NCI-H128 (cell line): ENCODE measurements around the gene HOXA9.

Experiments
- DNase-seq: peaks from one replicate; lab custom pipeline; 2025; ENCODE audit not compliant: unreplicated experiment; lab: John Stamatoyannopoulos, UW

Gene HOXA9

GRCh38 chr7:27201580-27202017, 36.3 kb upstream of the HOXA9 start:
- no peak for DNase-seq

GRCh38 chr7:27200761-27201579, 35.6 kb upstream of the HOXA9 start:
- no peak for DNase-seq

GRCh38 chr7:27199849-27200760, 34.8 kb upstream of the HOXA9 start, which contains the start of gene HOXA13:
TSS of gene HOXA13 (minus strand) at chr7:27200091. CDS start at chr7:27200077, 14 bp downstream.
- peak; percentile 65 for DNase-seq

- no peak for DNase-seq
These were observed 33.8 kb upstream of the HOXA9 start for GRCh38 chr7:27198871-27199801.

- no peak for DNase-seq
These were observed 33.0 kb upstream of the HOXA9 start for GRCh38 chr7:27198138-27198841.

GRCh38 chr7:27197137-27198042, 32.1 kb upstream of the HOXA9 start:
- DNase-seq, result no peak

GRCh38 chr7:27196287-27196767, 31.0 kb upstream of the HOXA9 start:
- peak; percentile 24 for DNase-seq

- no peak for DNase-seq
These were observed 29.5 kb upstream of the HOXA9 start for GRCh38 chr7:27194686-27195379.

- no peak for DNase-seq
These were observed 28.6 kb upstream of the HOXA9 start for GRCh38 chr7:27194002-27194352.

GRCh38 chr7:27193335-27194001, 28.1 kb upstream of the HOXA9 start:
- DNase-seq, result no peak

GRCh38 chr7:27192546-27193334, 27.4 kb upstream of the HOXA9 start:
- no peak for DNase-seq

GRCh38 chr7:27191833-27192545, 26.7 kb upstream of the HOXA9 start:
- DNase-seq, result no peak

- no peak for DNase-seq
These were observed 25.9 kb upstream of the HOXA9 start for GRCh38 chr7:27191161-27191731.

- no peak for DNase-seq
These were observed 24.8 kb upstream of the HOXA9 start for GRCh38 chr7:27189997-27190748.

- DNase-seq, result no peak
These were observed 24.1 kb upstream of the HOXA9 start for GRCh38 chr7:27189295-27189996.
